ENCODE results near the gene NELL1.

DNA sequence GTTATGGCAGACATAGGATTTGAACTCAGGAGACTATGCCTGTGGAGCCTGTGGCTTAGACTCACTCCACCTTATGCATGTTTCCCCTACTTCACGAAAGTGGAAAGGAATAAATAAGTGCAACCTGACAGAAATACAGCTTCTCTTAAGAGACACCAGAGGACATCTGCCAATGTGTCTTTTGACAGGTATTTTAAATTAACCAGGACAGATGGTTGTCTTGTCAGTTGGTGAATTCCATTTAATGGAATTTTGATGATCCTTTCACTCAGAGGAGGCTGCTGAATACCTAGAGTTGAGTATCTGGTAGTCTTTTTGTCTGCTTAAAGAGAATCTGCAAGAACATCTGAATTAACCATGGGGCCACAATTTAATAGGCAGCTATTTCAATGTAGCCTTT lies 46.1 kb downstream of the NELL1 start:
- TF ChIP-seq, protein P1, sequence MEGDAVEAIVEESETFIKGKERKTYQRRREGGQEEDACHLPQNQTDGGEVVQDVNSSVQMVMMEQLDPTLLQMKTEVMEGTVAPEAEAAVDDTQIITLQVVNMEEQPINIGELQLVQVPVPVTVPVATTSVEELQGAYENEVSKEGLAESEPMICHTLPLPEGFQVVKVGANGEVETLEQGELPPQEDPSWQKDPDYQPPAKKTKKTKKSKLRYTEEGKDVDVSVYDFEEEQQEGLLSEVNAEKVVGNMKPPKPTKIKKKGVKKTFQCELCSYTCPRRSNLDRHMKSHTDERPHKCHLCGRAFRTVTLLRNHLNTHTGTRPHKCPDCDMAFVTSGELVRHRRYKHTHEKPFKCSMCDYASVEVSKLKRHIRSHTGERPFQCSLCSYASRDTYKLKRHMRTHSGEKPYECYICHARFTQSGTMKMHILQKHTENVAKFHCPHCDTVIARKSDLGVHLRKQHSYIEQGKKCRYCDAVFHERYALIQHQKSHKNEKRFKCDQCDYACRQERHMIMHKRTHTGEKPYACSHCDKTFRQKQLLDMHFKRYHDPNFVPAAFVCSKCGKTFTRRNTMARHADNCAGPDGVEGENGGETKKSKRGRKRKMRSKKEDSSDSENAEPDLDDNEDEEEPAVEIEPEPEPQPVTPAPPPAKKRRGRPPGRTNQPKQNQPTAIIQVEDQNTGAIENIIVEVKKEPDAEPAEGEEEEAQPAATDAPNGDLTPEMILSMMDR (IDR thresholded peaks at IDR 0.05): no peak
- TF ChIP-seq POLR2A (IDR thresholded peaks at IDR 0.05): no peak

Measured in body of pancreas (tissue), 4 donors.